ENCODE results near the gene ASIP. TPM values are rescaled to one million over a fixed set of nuclear protein-coding genes. Genes with fewer than 3 reads are reported as not detected.

ASIP gene
- not detected for total RNA-seq

- intact Hi-C loops (cut with DNase I; ENCODE audit: low total_unique reads) (no loop called here), in situ Hi-C loops (cut with MboI; ENCODE audit: low sequenced_read_pairs in 4 of 4) (no loop called here)
- Histone ChIP-seq H3K4me1 (no peaks in the 10 kb centered on the region), H3K27me3 (no peaks in the 10 kb centered on the region), H3K27ac (no peak within 1 kb of the TSS), H3K4me3 (no peak within 1 kb of the TSS), H3K36me3 (no peaks in the 10 kb centered on the region), H3K9me3 (no peaks in the 10 kb centered on the region)
- no peak for ATAC-seq
- no peak for TF ChIP-seq CTCF (IDR thresholded peaks at IDR 0.05 in 4 of 5, conservative IDR thresholded peaks at IDR 0.05 in 1 of 5)
- TF ChIP-seq POLR2A (IDR thresholded peaks at IDR 0.05) = no peak
- DNase-seq = no peak
Observed at GRCh38 chr20:34240693-34241615, at the start of gene ASIP. TSS of gene ASIP (plus strand) at chr20:34241423. CDS start at chr20:34260375, 18,952 bp downstream.

GRCh38 chr20:34193051-34193450, 48.2 kb upstream of the ASIP start:
- Histone ChIP-seq H3K27ac (no peak overlapping the region), H3K9me3 (no peaks in the 10 kb centered on the region), H3K4me3 (no peak overlapping the region), H3K27me3 (no peaks in the 10 kb centered on the region), H3K4me1 (no peaks in the 10 kb centered on the region), H3K36me3 (no peaks in the 10 kb centered on the region)
- in situ Hi-C loops (cut with MboI; ENCODE audit: low sequenced_read_pairs in 4 of 4) (no loop called here), intact Hi-C loops (cut with DNase I; ENCODE audit: low total_unique reads) (loop anchor here (5.0 kb wide), 1 partner anchor 329 kb away; no protein-coding TSS in a partner anchor)
- TF ChIP-seq CTCF (IDR thresholded peaks at IDR 0.05 in 4 of 5, conservative IDR thresholded peaks at IDR 0.05 in 1 of 5) (no peak), POLR2A (IDR thresholded peaks at IDR 0.05) (no peak)
- ATAC-seq (no peak), DNase-seq (no peak)

GRCh38 chr20:34199183-34199582, 42.0 kb upstream of the ASIP start:
- Histone ChIP-seq H3K4me3 (no peak overlapping the region), H3K4me1 (no peaks in the 10 kb centered on the region), H3K27ac (no peak overlapping the region), H3K27me3 (peaks cover 0 to 4% (median 0%) of the 10 kb centered on the region in 3 donors), H3K9me3 (no peaks in the 10 kb centered on the region), H3K36me3 (no peaks in the 10 kb centered on the region)
- no peak for DNase-seq
- TF ChIP-seq CTCF (IDR thresholded peaks at IDR 0.05 in 4 of 5, conservative IDR thresholded peaks at IDR 0.05 in 1 of 5) (no peak), POLR2A (IDR thresholded peaks at IDR 0.05) (no peak)
- ATAC-seq = no peak
- intact Hi-C loops (cut with DNase I; ENCODE audit: low total_unique reads) (no loop called here), in situ Hi-C loops (cut with MboI; ENCODE audit: low sequenced_read_pairs in 4 of 4) (no loop called here)

GRCh38 chr20:34200023-34200422, 41.2 kb upstream of the ASIP start:
- ATAC-seq (no peak), DNase-seq (no peak)
- in situ Hi-C loops (cut with MboI; ENCODE audit: low sequenced_read_pairs in 4 of 4) (no loop called here), intact Hi-C loops (cut with DNase I; ENCODE audit: low total_unique reads) (no loop called here)
- Histone ChIP-seq H3K36me3 (no peaks in the 10 kb centered on the region), H3K27ac (no peak overlapping the region), H3K4me3 (no peak overlapping the region), H3K4me1 (no peaks in the 10 kb centered on the region), H3K9me3 (no peaks in the 10 kb centered on the region), H3K27me3 (peaks cover 0 to 4% (median 0%) of the 10 kb centered on the region in 3 donors)
- TF ChIP-seq POLR2A (IDR thresholded peaks at IDR 0.05) (no peak), CTCF (IDR thresholded peaks at IDR 0.05 in 4 of 5, conservative IDR thresholded peaks at IDR 0.05 in 1 of 5) (no peak)

All from gastrocnemius medialis (tissue), 4 donors.